Neural progenitor cell (in vitro differentiated cells): ENCODE data around the gene PHAX. TPM values are rescaled to one million over a fixed set of nuclear protein-coding genes. Genes with fewer than 3 reads are reported as not detected.

Experiments
- DNase-seq: peaks from one replicate; pipeline ENCODE4 v3.0.0-alpha.2; 2016; ENCODE audit warnings: low spot score
- H2AFZ ChIP-seq: fragments of 200-600 bp; sonication (generic); replicated peaks from 2 replicates; pipeline ENCODE4 v1.6.1; 2016; ENCODE audit warnings: antibody characterized with exemption
- H3F3A ChIP-seq: fragments of 200-600 bp; sonication (generic); 2 replicates; pipeline ENCODE4 v1.6.1; 2016; ENCODE audit warnings: antibody characterized with exemption, low read depth
- H3K27ac ChIP-seq: fragments of 200-600 bp; sonication (generic); 2 replicates; pipeline ENCODE4 v1.5.1; 2016; ENCODE audit warnings: mild to moderate bottlenecking
- H3K27me3 ChIP-seq: fragments of 200-600 bp; sonication (generic); 2 replicates; pipeline ENCODE4 v1.6.1; 2016; ENCODE audit warnings: mild to moderate bottlenecking, moderate library complexity
- H3K36me3 ChIP-seq: fragments of 200-600 bp; sonication (generic); 2 replicates; pipeline ENCODE4 v1.5.1; 2016
- H3K4me1 ChIP-seq: fragments of 200-600 bp; sonication (generic); 2 replicates; pipeline ENCODE4 v1.6.1; 2016; ENCODE audit warnings: mixed run types
- H3K4me2 ChIP-seq: fragments of 200-600 bp; sonication (generic); 2 replicates; pipeline ENCODE4 v1.6.1; 2016
- H3K4me3 ChIP-seq: fragments of 200-600 bp; sonication (generic); 2 replicates; pipeline ENCODE4 v1.5.1; 2016
- H3K79me2 ChIP-seq: fragments of 200-600 bp; sonication (generic); 2 replicates; pipeline ENCODE4 v1.6.1; 2016; ENCODE audit warnings: low read depth
- H3K9ac ChIP-seq: fragments of 200-600 bp; sonication (generic); 2 replicates; pipeline ENCODE4 v1.6.1; 2016
- H3K9me3 ChIP-seq: fragments of 200-600 bp; sonication (generic); 2 replicates; pipeline ENCODE4 v1.5.1; 2016; ENCODE audit warnings: low read depth
- H4K20me1 ChIP-seq: fragments of 200-600 bp; sonication (generic); 2 replicates; pipeline ENCODE4 v1.6.1; 2016; ENCODE audit warnings: low read depth
- H3K27ac Mint-ChIP-seq: 3 replicates; pipeline ENCODE4 v1.8.0; 2021; ENCODE audit warnings: mixed read lengths
- H3K27me3 Mint-ChIP-seq: 2 replicates; pipeline ENCODE4 v1.8.0; 2022; ENCODE audit warnings: low read depth, mild to moderate bottlenecking, inconsistent platforms, moderate library complexity, mixed read lengths; ENCODE audit not compliant: insufficient read depth
- H3K36me3 Mint-ChIP-seq: 3 replicates; pipeline ENCODE4 v1.8.0; 2021; ENCODE audit warnings: mixed read lengths
- H3K4me1 Mint-ChIP-seq: 3 replicates; pipeline ENCODE4 v1.8.0; 2021; ENCODE audit warnings: mixed read lengths
- H3K4me3 Mint-ChIP-seq: 3 replicates; pipeline ENCODE4 v1.8.0; 2021; ENCODE audit warnings: mild to moderate bottlenecking, moderate library complexity, mixed read lengths
- H3K9me3 Mint-ChIP-seq: 3 replicates; pipeline ENCODE4 v1.8.0; 2020; ENCODE audit warnings: mixed read lengths
- CTCF ChIP-seq: fragments of 200-600 bp; sonication (generic); IDR thresholded peaks from 2 replicates; pipeline ENCODE4 v1.5.1; 2017; ENCODE audit warnings: antibody characterized with exemption, mild to moderate bottlenecking
- EZH2 ChIP-seq: fragments of 200-600 bp; sonication (generic); IDR thresholded peaks from 2 replicates; pipeline ENCODE4 v1.6.1; 2017; ENCODE audit warnings: antibody characterized with exemption, mild to moderate bottlenecking, moderate library complexity
- EZH2phosphoT487 ChIP-seq: fragments of 200-600 bp; sonication (generic); IDR thresholded peaks from 2 replicates; pipeline ENCODE4 v1.6.1; 2017; ENCODE audit warnings: antibody characterized with exemption
- total RNA-seq: library from RNA; depleted of rRNA; stranded (reverse); fragments of >200 nt; gene quantifications from 2 replicates; pipeline ENCODE4 v1.2.3, GENCODE V29; 2015; ENCODE audit warnings: low replicate concordance

PHAX gene
- total RNA-seq, 1 donor from 2014 or later = 86.8 TPM

DNA sequence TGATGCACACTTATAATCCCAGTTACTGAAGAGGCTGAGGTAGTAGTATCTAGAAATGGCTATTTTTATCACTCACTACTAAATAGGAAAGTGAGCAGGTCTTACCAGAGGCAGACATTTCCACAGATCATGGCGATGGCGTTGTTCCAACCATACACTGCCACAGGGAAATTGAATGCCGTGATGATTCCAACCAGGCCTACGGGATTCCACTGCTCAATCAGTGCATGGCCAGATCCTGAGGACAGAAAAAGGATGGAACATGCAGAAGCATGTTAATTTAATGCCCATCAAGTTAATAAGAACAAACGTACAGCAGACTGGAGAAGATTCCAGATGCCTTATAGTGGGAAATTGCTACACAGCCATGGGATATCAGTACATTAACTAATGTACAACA is 23.8 kb upstream of the PHAX start:
- Mint-ChIP-seq H3K27ac (no peak overlapping the region), H3K4me1 (no peaks in the 10 kb centered on the region), H3K9me3 (no peaks in the 10 kb centered on the region), H3K27me3 (no peaks in the 10 kb centered on the region), H3K4me3 (no peak overlapping the region), H3K36me3 (peaks cover 24% of the 10 kb centered on the region)
- H2AFZ ChIP-seq = no peak overlapping the region
- H3K9me3 ChIP-seq = no peaks in the 10 kb centered on the region
- no peaks in the 10 kb centered on the region for H3F3A ChIP-seq
- H3K4me1 ChIP-seq = no peaks in the 10 kb centered on the region
- H4K20me1 ChIP-seq = no peaks in the 10 kb centered on the region
- peaks cover 17% of the 10 kb centered on the region for H3K36me3 ChIP-seq
- H3K9ac ChIP-seq = no peak overlapping the region
- peaks cover 5% of the 10 kb centered on the region for H3K79me2 ChIP-seq
- H3K4me2 ChIP-seq = no peak overlapping the region
- no peaks in the 10 kb centered on the region for H3K27me3 ChIP-seq
- no peak for DNase-seq
- TF ChIP-seq EZH2 = no peak
- no peak for TF ChIP-seq CTCF
- TF ChIP-seq EZH2phosphoT487 = no peak
- H3K27ac ChIP-seq = no peak overlapping the region
- H3K4me3 ChIP-seq = no peak overlapping the region

DNA sequence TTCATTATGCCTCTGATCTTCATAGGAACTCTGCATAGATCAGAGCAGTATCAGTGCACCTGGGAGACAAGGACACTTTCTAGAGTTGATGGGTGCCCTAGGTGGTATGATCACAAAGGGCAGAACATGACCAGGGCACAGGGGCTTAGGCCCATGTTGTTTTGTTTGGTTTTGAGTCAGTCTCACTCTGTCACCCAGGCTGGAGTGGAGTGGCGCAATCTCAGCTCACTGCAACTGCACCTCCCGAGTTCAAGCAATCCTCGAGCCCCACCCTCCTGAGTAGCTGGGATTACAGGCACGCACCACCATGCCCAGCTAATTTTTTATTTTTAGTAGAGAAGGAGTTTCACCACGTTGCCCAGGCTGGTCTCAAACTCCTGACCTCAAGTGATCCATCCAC is 23.3 kb upstream of the PHAX start:
- H3K36me3 ChIP-seq = peaks cover 22% of the 10 kb centered on the region

GRCh38 chr5:126579716-126580115 is 21.0 kb upstream of the PHAX start:
- H3K79me2 ChIP-seq = peaks cover 5% of the 10 kb centered on the region
- H2AFZ ChIP-seq = no peak overlapping the region
- no peak overlapping the region for H3K4me3 Mint-ChIP-seq
- H3K27ac Mint-ChIP-seq = no peak overlapping the region
- peaks cover 33% of the 10 kb centered on the region for H3K36me3 Mint-ChIP-seq
- TF ChIP-seq EZH2phosphoT487 (no peak), CTCF (no peak), EZH2 (no peak)
- H3F3A ChIP-seq = no peaks in the 10 kb centered on the region
- no peaks in the 10 kb centered on the region for H3K9me3 ChIP-seq
- H3K4me1 Mint-ChIP-seq = no peaks in the 10 kb centered on the region
- H3K27me3 ChIP-seq = no peaks in the 10 kb centered on the region
- no peaks in the 10 kb centered on the region for H3K4me1 ChIP-seq
- H4K20me1 ChIP-seq = no peaks in the 10 kb centered on the region
- peaks cover 32% of the 10 kb centered on the region for H3K36me3 ChIP-seq
- H3K9ac ChIP-seq = no peak overlapping the region
- H3K27ac ChIP-seq = no peak overlapping the region
- H3K4me3 ChIP-seq = no peak overlapping the region
- DNase-seq = no peak
- no peaks in the 10 kb centered on the region for H3K9me3 Mint-ChIP-seq
- H3K27me3 Mint-ChIP-seq = no peaks in the 10 kb centered on the region
- no peak overlapping the region for H3K4me2 ChIP-seq

More for the DNA sequence above, 23.3 kb upstream of the PHAX start:
- H3K4me1 Mint-ChIP-seq = no peaks in the 10 kb centered on the region
- TF ChIP-seq EZH2 = no peak
- TF ChIP-seq EZH2phosphoT487 = no peak
- TF ChIP-seq CTCF = no peak
- no peak for DNase-seq
- peaks cover 27% of the 10 kb centered on the region for H3K36me3 Mint-ChIP-seq
- no peaks in the 10 kb centered on the region for H3K9me3 ChIP-seq
- no peak overlapping the region for H3K27ac ChIP-seq
- no peak overlapping the region for H3K27ac Mint-ChIP-seq
- no peaks in the 10 kb centered on the region for H4K20me1 ChIP-seq
- no peaks in the 10 kb centered on the region for H3K4me1 ChIP-seq
- H3K27me3 ChIP-seq = no peaks in the 10 kb centered on the region
- H3K4me3 Mint-ChIP-seq = no peak overlapping the region
- H3F3A ChIP-seq = no peaks in the 10 kb centered on the region
- H2AFZ ChIP-seq = no peak overlapping the region
- H3K9ac ChIP-seq = no peak overlapping the region
- H3K79me2 ChIP-seq = peaks cover 5% of the 10 kb centered on the region
- no peak overlapping the region for H3K4me2 ChIP-seq
- no peak overlapping the region for H3K4me3 ChIP-seq
- H3K9me3 Mint-ChIP-seq = no peaks in the 10 kb centered on the region
- no peaks in the 10 kb centered on the region for H3K27me3 Mint-ChIP-seq
